H1 (cell line): ENCODE data around the gene INPP5A. TPM values are rescaled to one million over a fixed set of nuclear protein-coding genes. Genes with fewer than 3 reads are reported as not detected.

ENCODE experiments used
- E2F6 ChIP-seq: IDR thresholded peaks from 2 replicates; pipeline ENCODE4 v1.6.1; 2012; ENCODE audit warnings: inconsistent platforms
- FOSL1 ChIP-seq: IDR thresholded peaks from 2 replicates; pipeline ENCODE4 v1.6.1; 2011; ENCODE audit warnings: mild to moderate bottlenecking, low read depth, low read length, moderate library complexity; ENCODE audit not compliant: insufficient read depth
- KDM4A ChIP-seq: IDR thresholded peaks from one replicate; pipeline ENCODE4 v1.7.1; 2012; ENCODE audit warnings: low read depth, mild to moderate bottlenecking, moderate library complexity, low read length, inconsistent platforms; ENCODE audit not compliant: severe bottlenecking
- PHF8 ChIP-seq: fragments of 200-600 bp; sonication (generic); conservative IDR thresholded peaks from 2 replicates; pipeline ENCODE4 v1.7.1; 2012; ENCODE audit warnings: low read depth, mild to moderate bottlenecking, inconsistent platforms, low read length, moderate library complexity
- TAF7 ChIP-seq: optimal IDR thresholded peaks from 2 replicates; pipeline ENCODE3; 2011; ENCODE audit warnings: low read depth, mild to moderate bottlenecking, inconsistent platforms, low read length, moderate library complexity, borderline replicate concordance
- YY1 ChIP-seq: IDR thresholded peaks from 2 replicates; pipeline ENCODE4 v1.6.1; 2011; ENCODE audit warnings: low read depth, mild to moderate bottlenecking, low read length
- ZNF274 ChIP-seq: IDR thresholded peaks from 2 replicates; pipeline ENCODE4 v1.7.0; 2012; ENCODE audit warnings: low read length, borderline replicate concordance; ENCODE audit errors: extremely low read depth
- polyA plus RNA-seq, 7 experiments: library from polyadenylated mRNA; depleted of rRNA in 3 of 7; stranded (reverse) in 5 of 7; unstranded in 2 of 7; fragments of >200 nt in 5 of 7; fragments of 200-250 nt in 2 of 7; gene quantifications; 1 replicate in 5 of 7; 2 replicates in 1 of 7; 4 replicates in 1 of 7; pipeline versions ENCODE4 v1.2.1 to v1.2.3, GENCODE V29; 2011 to 2013; ENCODE audit warnings: missing spikeins in 2 of 7, mixed read lengths in 2 of 7
- total RNA-seq: library from RNA; stranded (reverse); fragmentation: NEBNext Ultra II Directional; extraction: Animal tissue kit (Norgen Biotek cat#: 25700); gene quantifications from 2 replicates; pipeline ENCODE4 v1.2.1, GENCODE V29; 2021
- TF ChIP-seq, protein P1 (sequence below): fragments of 300-600 bp; sonication (generic); IDR thresholded peaks from 2 replicates; pipeline ENCODE4 v1.7.1; 2012; ENCODE audit warnings: low read length, moderate library complexity, mild to moderate bottlenecking, inconsistent platforms; ENCODE audit not compliant: insufficient replicate concordance

Gene INPP5A
- total and polyA plus RNA-seq, 2 of the 8 experiments (the other 6 are each of a cell fraction or from before 2014, with no cell fraction given): 19.7 to 27.5 TPM

DNA sequence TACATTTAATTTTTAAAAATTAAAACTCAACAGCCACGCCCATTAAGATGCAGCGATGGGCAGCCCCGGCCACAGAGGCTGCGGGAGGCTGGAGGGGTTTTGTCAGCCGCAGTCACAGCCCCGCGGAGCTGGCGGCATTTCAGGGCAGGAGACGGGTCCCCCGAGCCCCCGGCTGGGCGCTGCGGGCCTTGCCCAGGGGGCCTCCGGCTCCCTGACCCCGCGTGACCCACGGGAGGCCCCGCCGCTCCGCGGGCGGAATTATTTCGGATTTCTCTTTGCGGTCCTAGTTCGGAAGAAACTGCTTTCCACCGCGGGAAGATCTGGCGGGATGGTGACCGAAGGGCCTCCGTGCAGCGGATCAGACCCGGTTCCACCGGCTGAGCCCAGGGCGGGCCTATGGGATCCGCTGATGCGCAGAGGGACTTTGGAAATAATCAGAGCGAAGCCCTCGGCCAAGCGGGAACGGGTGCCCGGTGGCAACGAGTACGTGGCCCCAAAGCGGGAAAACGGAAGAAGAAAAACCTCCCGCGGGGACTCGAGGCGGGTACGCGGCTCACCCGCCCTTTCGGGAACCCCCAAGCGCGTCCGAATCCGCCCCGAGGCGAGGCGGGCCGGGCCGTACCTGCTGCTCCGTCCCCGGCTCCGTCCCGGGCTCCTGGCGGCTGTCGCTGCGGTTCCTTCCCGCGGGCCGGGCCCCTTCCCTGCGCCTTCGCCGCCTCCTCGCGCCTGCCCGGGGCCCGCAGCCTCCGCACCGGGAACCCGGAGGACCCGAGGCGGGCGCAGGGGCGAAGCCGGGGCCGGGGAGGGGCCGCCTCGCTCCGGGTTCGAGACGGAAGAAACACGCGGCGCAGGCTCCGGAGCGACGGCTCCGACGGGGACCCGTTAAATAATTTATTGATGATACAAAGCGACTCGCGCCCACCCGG is 246.6 kb downstream of the INPP5A start (continued):
- TF ChIP-seq E2F6 (0 out of 2 replicates have a peak, but pooled peaks have one; percentile 32), TAF7 (no peak), KDM4A (no peak), ZNF274 (no peak), YY1 (no peak), FOSL1 (no peak), PHF8 (no peak)
- TF ChIP-seq, protein P1, sequence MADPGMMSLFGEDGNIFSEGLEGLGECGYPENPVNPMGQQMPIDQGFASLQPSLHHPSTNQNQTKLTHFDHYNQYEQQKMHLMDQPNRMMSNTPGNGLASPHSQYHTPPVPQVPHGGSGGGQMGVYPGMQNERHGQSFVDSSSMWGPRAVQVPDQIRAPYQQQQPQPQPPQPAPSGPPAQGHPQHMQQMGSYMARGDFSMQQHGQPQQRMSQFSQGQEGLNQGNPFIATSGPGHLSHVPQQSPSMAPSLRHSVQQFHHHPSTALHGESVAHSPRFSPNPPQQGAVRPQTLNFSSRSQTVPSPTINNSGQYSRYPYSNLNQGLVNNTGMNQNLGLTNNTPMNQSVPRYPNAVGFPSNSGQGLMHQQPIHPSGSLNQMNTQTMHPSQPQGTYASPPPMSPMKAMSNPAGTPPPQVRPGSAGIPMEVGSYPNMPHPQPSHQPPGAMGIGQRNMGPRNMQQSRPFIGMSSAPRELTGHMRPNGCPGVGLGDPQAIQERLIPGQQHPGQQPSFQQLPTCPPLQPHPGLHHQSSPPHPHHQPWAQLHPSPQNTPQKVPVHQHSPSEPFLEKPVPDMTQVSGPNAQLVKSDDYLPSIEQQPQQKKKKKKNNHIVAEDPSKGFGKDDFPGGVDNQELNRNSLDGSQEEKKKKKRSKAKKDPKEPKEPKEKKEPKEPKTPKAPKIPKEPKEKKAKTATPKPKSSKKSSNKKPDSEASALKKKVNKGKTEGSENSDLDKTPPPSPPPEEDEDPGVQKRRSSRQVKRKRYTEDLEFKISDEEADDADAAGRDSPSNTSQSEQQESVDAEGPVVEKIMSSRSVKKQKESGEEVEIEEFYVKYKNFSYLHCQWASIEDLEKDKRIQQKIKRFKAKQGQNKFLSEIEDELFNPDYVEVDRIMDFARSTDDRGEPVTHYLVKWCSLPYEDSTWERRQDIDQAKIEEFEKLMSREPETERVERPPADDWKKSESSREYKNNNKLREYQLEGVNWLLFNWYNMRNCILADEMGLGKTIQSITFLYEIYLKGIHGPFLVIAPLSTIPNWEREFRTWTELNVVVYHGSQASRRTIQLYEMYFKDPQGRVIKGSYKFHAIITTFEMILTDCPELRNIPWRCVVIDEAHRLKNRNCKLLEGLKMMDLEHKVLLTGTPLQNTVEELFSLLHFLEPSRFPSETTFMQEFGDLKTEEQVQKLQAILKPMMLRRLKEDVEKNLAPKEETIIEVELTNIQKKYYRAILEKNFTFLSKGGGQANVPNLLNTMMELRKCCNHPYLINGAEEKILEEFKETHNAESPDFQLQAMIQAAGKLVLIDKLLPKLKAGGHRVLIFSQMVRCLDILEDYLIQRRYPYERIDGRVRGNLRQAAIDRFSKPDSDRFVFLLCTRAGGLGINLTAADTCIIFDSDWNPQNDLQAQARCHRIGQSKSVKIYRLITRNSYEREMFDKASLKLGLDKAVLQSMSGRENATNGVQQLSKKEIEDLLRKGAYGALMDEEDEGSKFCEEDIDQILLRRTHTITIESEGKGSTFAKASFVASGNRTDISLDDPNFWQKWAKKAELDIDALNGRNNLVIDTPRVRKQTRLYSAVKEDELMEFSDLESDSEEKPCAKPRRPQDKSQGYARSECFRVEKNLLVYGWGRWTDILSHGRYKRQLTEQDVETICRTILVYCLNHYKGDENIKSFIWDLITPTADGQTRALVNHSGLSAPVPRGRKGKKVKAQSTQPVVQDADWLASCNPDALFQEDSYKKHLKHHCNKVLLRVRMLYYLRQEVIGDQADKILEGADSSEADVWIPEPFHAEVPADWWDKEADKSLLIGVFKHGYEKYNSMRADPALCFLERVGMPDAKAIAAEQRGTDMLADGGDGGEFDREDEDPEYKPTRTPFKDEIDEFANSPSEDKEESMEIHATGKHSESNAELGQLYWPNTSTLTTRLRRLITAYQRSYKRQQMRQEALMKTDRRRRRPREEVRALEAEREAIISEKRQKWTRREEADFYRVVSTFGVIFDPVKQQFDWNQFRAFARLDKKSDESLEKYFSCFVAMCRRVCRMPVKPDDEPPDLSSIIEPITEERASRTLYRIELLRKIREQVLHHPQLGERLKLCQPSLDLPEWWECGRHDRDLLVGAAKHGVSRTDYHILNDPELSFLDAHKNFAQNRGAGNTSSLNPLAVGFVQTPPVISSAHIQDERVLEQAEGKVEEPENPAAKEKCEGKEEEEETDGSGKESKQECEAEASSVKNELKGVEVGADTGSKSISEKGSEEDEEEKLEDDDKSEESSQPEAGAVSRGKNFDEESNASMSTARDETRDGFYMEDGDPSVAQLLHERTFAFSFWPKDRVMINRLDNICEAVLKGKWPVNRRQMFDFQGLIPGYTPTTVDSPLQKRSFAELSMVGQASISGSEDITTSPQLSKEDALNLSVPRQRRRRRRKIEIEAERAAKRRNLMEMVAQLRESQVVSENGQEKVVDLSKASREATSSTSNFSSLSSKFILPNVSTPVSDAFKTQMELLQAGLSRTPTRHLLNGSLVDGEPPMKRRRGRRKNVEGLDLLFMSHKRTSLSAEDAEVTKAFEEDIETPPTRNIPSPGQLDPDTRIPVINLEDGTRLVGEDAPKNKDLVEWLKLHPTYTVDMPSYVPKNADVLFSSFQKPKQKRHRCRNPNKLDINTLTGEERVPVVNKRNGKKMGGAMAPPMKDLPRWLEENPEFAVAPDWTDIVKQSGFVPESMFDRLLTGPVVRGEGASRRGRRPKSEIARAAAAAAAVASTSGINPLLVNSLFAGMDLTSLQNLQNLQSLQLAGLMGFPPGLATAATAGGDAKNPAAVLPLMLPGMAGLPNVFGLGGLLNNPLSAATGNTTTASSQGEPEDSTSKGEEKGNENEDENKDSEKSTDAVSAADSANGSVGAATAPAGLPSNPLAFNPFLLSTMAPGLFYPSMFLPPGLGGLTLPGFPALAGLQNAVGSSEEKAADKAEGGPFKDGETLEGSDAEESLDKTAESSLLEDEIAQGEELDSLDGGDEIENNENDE: no peak
